CD14-positive monocyte (primary cell): Measurements from ENCODE around the gene CNTNAP5. TPM values are rescaled to one million over a fixed set of nuclear protein-coding genes. Genes with fewer than 3 reads are reported as not detected.

Experiments used
- DNase-seq, 3 donors: peaks; one replicate each; pipeline ENCODE4 v3.0.0-alpha.2; 2011 to 2022
- H2AFZ ChIP-seq: 2 replicates; pipeline ENCODE4 v1.6.0; 2012; ENCODE audit warnings: mild to moderate bottlenecking, low read depth, low read length, inconsistent platforms; ENCODE audit not compliant: insufficient read depth, poor library complexity, severe bottlenecking
- H3K27ac ChIP-seq, 2 donors: 1 replicate in 1 of 2; 2 replicates in 1 of 2; pipeline ENCODE4 v1.5.1; 2012 to 2013; ENCODE audit warnings: low read length in 2 of 2, control low read depth in 1 of 2, inconsistent platforms in 1 of 2, low read depth in 1 of 2, mild to moderate bottlenecking in 1 of 2
- H3K27me3 ChIP-seq, 2 donors: one replicate each; pipeline versions ENCODE4 v1.6.0 to v1.6.1; 2011 to 2013; ENCODE audit warnings: low read length in 2 of 2; ENCODE audit not compliant: control insufficient read depth in 2 of 2, insufficient read depth in 2 of 2
- H3K36me3 ChIP-seq, 2 donors: replicated peaks in 1 of 2; 1 replicate in 1 of 2; 2 replicates in 1 of 2; pipeline versions ENCODE4 v1.5.1 to v1.6.1; 2012 to 2013; ENCODE audit warnings: low read length in 2 of 2, control low read depth in 1 of 2, inconsistent platforms in 1 of 2, mild to moderate bottlenecking in 1 of 2; ENCODE audit not compliant: insufficient read depth in 2 of 2, control insufficient read depth in 1 of 2
- H3K4me1 ChIP-seq, 2 donors: 1 replicate in 1 of 2; 2 replicates in 1 of 2; pipeline versions ENCODE4 v1.5.1 to v1.6.1; 2012 to 2013; ENCODE audit warnings: low read length in 2 of 2, control low read depth in 1 of 2, inconsistent platforms in 1 of 2, mild to moderate bottlenecking in 1 of 2, moderate library complexity in 1 of 2; ENCODE audit not compliant: insufficient read depth in 2 of 2, control insufficient read depth in 1 of 2
- H3K4me2 ChIP-seq: replicated peaks from 2 replicates; pipeline ENCODE3; 2012; ENCODE audit warnings: low read length, moderate library complexity, mild to moderate bottlenecking; ENCODE audit not compliant: poor library complexity, severe bottlenecking; ENCODE audit errors: extremely low read depth
- H3K4me3 ChIP-seq, 3 experiments: fragments of 200-600 bp in 1 of 3; sonication (generic) in 1 of 3; replicated peaks in 1 of 3; 1 replicate in 2 of 3; 2 replicates in 1 of 3; pipeline ENCODE4 v1.5.1; 2011 to 2013; ENCODE audit warnings: low read length in 3 of 3, mild to moderate bottlenecking in 3 of 3, control low read depth in 2 of 3, low read depth in 2 of 3, inconsistent platforms in 1 of 3, moderate library complexity in 1 of 3
- H3K79me2 ChIP-seq: 2 replicates; pipeline ENCODE4 v1.6.0; 2012; ENCODE audit warnings: mild to moderate bottlenecking, control low read depth, inconsistent platforms, low read length, moderate library complexity; ENCODE audit not compliant: insufficient read depth
- H3K9ac ChIP-seq: 2 replicates; pipeline ENCODE4 v1.6.0; 2017; ENCODE audit warnings: low read length, mild to moderate bottlenecking; ENCODE audit not compliant: insufficient read depth, poor library complexity, severe bottlenecking
- H3K9me3 ChIP-seq, 2 donors: replicated peaks in 1 of 2; 1 replicate in 1 of 2; 2 replicates in 1 of 2; pipeline versions ENCODE4 v1.5.1 to v1.6.1; 2012 to 2013; ENCODE audit warnings: low read length in 2 of 2, control low read depth in 1 of 2; ENCODE audit not compliant: control insufficient read depth in 1 of 2, insufficient read depth in 1 of 2
- H4K20me1 ChIP-seq: 2 replicates; pipeline ENCODE4 v1.6.0; 2012; ENCODE audit warnings: mild to moderate bottlenecking, low read length, control low read depth, moderate library complexity; ENCODE audit not compliant: insufficient read depth
- H3K27ac Mint-ChIP-seq, 7 donors: one replicate each; pipeline ENCODE4 v1.8.0; 2020; ENCODE audit warnings: mild to moderate bottlenecking in 7 of 7, mixed read lengths in 7 of 7, moderate library complexity in 6 of 7, inconsistent platforms in 2 of 7
- H3K27me3 Mint-ChIP-seq, 3 donors: one replicate each; pipeline ENCODE4 v1.8.0; 2021 to 2022; ENCODE audit warnings: low read depth in 3 of 3, mild to moderate bottlenecking in 3 of 3, mixed read lengths in 3 of 3, moderate library complexity in 3 of 3, inconsistent platforms in 1 of 3
- H3K36me3 Mint-ChIP-seq, 2 donors: one replicate each; pipeline ENCODE4 v1.8.0; 2020; ENCODE audit warnings: mixed read lengths in 2 of 2, inconsistent platforms in 1 of 2, mild to moderate bottlenecking in 1 of 2
- H3K4me1 Mint-ChIP-seq: one replicate; pipeline ENCODE4 v1.8.0; 2020; ENCODE audit warnings: mild to moderate bottlenecking, mixed read lengths
- H3K4me3 Mint-ChIP-seq, 2 donors: one replicate each; pipeline ENCODE4 v1.8.0; 2020; ENCODE audit warnings: mild to moderate bottlenecking in 2 of 2, mixed read lengths in 2 of 2, moderate library complexity in 1 of 2
- H3K9me3 Mint-ChIP-seq, 7 donors: one replicate each; pipeline ENCODE4 v1.8.0; 2020 to 2022; ENCODE audit warnings: mixed read lengths in 7 of 7, mild to moderate bottlenecking in 6 of 7, moderate library complexity in 6 of 7, inconsistent platforms in 2 of 7
- CTCF ChIP-seq: fragments of 200-600 bp; IDR thresholded peaks from one replicate; pipeline ENCODE4 v1.8.0; 2022; ENCODE audit warnings: antibody characterized with exemption, mild to moderate bottlenecking
- WGBS: methylation state at CpG from one replicate; pipeline ENCODE4 v1.1.5; 2013; ENCODE audit warnings: missing lambda C conversion rate; ENCODE audit not compliant: insufficient coverage; 5-methylcytosine and 5-hydroxymethylcytosine counted together
- intact Hi-C, 2 donors: fragments of 100-400 bp; cut with micrococcal nuclease; formaldehyde crosslinking; loops; one replicate each; pipeline versions ENCODE4 v1.15.0 to v1.15.1; 2023
- polyA plus RNA-seq, 3 donors: library from polyadenylated mRNA; depleted of rRNA in 1 of 3; unstranded in 2 of 3; stranded (reverse) in 1 of 3; fragments of 300-500 nt in 2 of 3; fragments of >200 nt in 1 of 3; fragmentation: Illumina TruSeq in 2 of 3; gene quantifications; 1 replicate in 2 of 3; 2 replicates in 1 of 3; pipeline ENCODE4 v1.2.3, GENCODE V29; 2012 to 2021

Gene CNTNAP5
- polyA plus RNA-seq, 3 donors, result not detected

- H4K20me1 ChIP-seq, result no peaks in the 10 kb centered on the region
- H3K4me3 Mint-ChIP-seq, result no peak overlapping the region
- no peak for DNase-seq
- no peak overlapping the region for H3K27ac ChIP-seq
- peaks cover 0 to 6% (median 3%) of the 10 kb centered on the region in 7 donors for H3K9me3 Mint-ChIP-seq
- no peak overlapping the region for H3K27ac Mint-ChIP-seq
- no peak for TF ChIP-seq CTCF
- no peaks in the 10 kb centered on the region for H3K4me1 ChIP-seq
- no peak overlapping the region for H3K4me3 ChIP-seq
- no peaks in the 10 kb centered on the region for H3K36me3 Mint-ChIP-seq
- no peak overlapping the region for H3K9ac ChIP-seq
- H3K4me1 Mint-ChIP-seq, result no peaks in the 10 kb centered on the region
- no CpG with 5 or more reads among the region's 1 CpG for WGBS
- peaks cover 4 to 7% of the 10 kb centered on the region in 2 donors for H3K9me3 ChIP-seq
- H3K4me2 ChIP-seq, result no peak overlapping the region
- no peaks in the 10 kb centered on the region for H3K27me3 Mint-ChIP-seq
- H3K36me3 ChIP-seq, result no peaks in the 10 kb centered on the region
- no peaks in the 10 kb centered on the region for H3K79me2 ChIP-seq
- no peaks in the 10 kb centered on the region for H3K27me3 ChIP-seq
- intact Hi-C loops, result no loop called here
- no peak overlapping the region for H2AFZ ChIP-seq
Observed at GRCh38 chr2:124920448-124920847, 895.4 kb downstream of the CNTNAP5 start.

- intact Hi-C loops, result no loop called here
- Histone ChIP-seq H3K79me2 (no peaks in the 10 kb centered on the region), H3K27ac (no peak overlapping the region), H3K9me3 (peaks cover 4 to 7% of the 10 kb centered on the region in 2 donors), H3K9ac (no peak overlapping the region), H3K27me3 (no peaks in the 10 kb centered on the region), H2AFZ (no peak overlapping the region), H3K36me3 (no peaks in the 10 kb centered on the region), H3K4me3 (no peak overlapping the region), H3K4me2 (no peak overlapping the region), H4K20me1 (no peaks in the 10 kb centered on the region), H3K4me1 (no peaks in the 10 kb centered on the region)
- no peaks in the 10 kb centered on the region for H3K36me3 Mint-ChIP-seq
- H3K4me1 Mint-ChIP-seq, result no peaks in the 10 kb centered on the region
- H3K4me3 Mint-ChIP-seq, result no peak overlapping the region
- H3K27ac Mint-ChIP-seq, result no peak overlapping the region
- no peak for TF ChIP-seq CTCF
- H3K9me3 Mint-ChIP-seq, result peaks cover 0 to 9% (median 3%) of the 10 kb centered on the region in 7 donors
- DNase-seq, result no peak
- 90% methylated on average over 5 of the region's 5 CpGs for WGBS
- H3K27me3 Mint-ChIP-seq, result no peaks in the 10 kb centered on the region
Observed at GRCh38 chr2:124921191-124921590, 896.1 kb downstream of the CNTNAP5 start.
